Measurements from ENCODE around the gene TRIM21. TPM values are rescaled to one million over a fixed set of nuclear protein-coding genes. Genes with fewer than 3 reads are reported as not detected.

The TRIM21 gene
- total and polyA plus RNA-seq, 9 of the 15 experiments (the other 6 are each of a cell fraction or from before 2014, with no cell fraction given): 9.2 to 21.1 (median 10.8) TPM

- TF ChIP-seq SRSF9 (IDR thresholded peaks at IDR 0.05; ENCODE audit: borderline replicate concordance, low read depth, low read length) (no peak), MNT (conservative IDR thresholded peaks at IDR 0.05) (no peak)
Observed at GRCh38 chr11:4388221-4388620, 5.3 kb downstream of the TRIM21 start (continued).

GRCh38 chr11:4385978-4386740 lies 7.3 kb downstream of the TRIM21 start:
- H3K4me3 ChIP-seq: no peak overlapping the region
- WGBS (ENCODE audit: insufficient coverage, low coverage, missing lambda C conversion rate): 62% methylated on average over 3 of the region's 3 CpGs
- H3K27me3 ChIP-seq (ENCODE audit: control insufficient read depth in 2 of 2, insufficient read depth in 2 of 2, low read length in 2 of 2): no peaks in the 10 kb centered on the region
- BruUV-seq (replicated peaks): no TSS peak
- no peaks in the 10 kb centered on the region for H4K20me1 ChIP-seq (replicated peaks; ENCODE audit: control insufficient read depth, insufficient read depth, low read length)
- no peak overlapping the region for H3K27ac ChIP-seq (ENCODE audit: extremely low read depth, low read depth, low read length)
- H3K4me1 ChIP-seq (replicated peaks in 1 of 2; ENCODE audit: control insufficient read depth in 2 of 2, insufficient read depth in 2 of 2, low read length in 2 of 2): no peaks in the 10 kb centered on the region
- H3K79me2 ChIP-seq (ENCODE audit: control insufficient read depth, insufficient read depth, low read length): no peaks in the 10 kb centered on the region
- H3K9me1 ChIP-seq (ENCODE audit: control insufficient read depth, insufficient read depth, low read length): no peaks in the 10 kb centered on the region
- H2AFZ ChIP-seq (ENCODE audit: low read depth, low read length): no peak overlapping the region
- CTCF ChIA-PET (ENCODE audit: low intra/inter-chr PET ratio): no interaction called here
- in situ Hi-C loops (cut with MboI) (no loop called here), intact Hi-C loops (cut with micrococcal nuclease) (no loop called here)
- H3K9me3 ChIP-seq (replicated peaks; ENCODE audit: control insufficient read depth, insufficient read depth, low read depth, low read length): no peaks in the 10 kb centered on the region
- POLR2A ChIA-PET: no interaction called here
- H3K9ac ChIP-seq (ENCODE audit: insufficient read depth in 1 of 2, low read depth in 2 of 2, low read length in 2 of 2): no peak overlapping the region
- FAIRE-seq (no peak), ATAC-seq (no peak), DNase-seq (ENCODE audit: extremely low read depth in 1 of 4, low spot score in 3 of 4) (no peak)
- TF ChIP-seq ZNF12 (CRISPR knock-in tag; IDR thresholded peaks at IDR 0.05): no peak
- no peak for TF ChIP-seq SLC30A9 (CRISPR knock-in tag; IDR thresholded peaks at IDR 0.05)
- no peak for TF ChIP-seq GTF2B (IDR thresholded peaks at IDR 0.05; ENCODE audit: extremely low read depth, insufficient read length)
- TF ChIP-seq TCFL5 (CRISPR knock-in tag; conservative IDR thresholded peaks at IDR 0.05): no peak
- H3K4me2 ChIP-seq (ENCODE audit: insufficient read depth, low read length): no peak overlapping the region
- peaks cover 29% of the 10 kb centered on the region for H3K36me3 ChIP-seq (ENCODE audit: control insufficient read depth, insufficient read depth, low read length)
